K562 (cell line): ENCODE measurements around the gene CCSER1. TPM values are rescaled to one million over a fixed set of nuclear protein-coding genes. Genes with fewer than 3 reads are reported as not detected.

Source experiments
- ATAC-seq: fragments of 200-7000 bp; cut with Tn5 transposase; 3 replicates; pipeline ENCODE4 v1.9.1; 2020; ENCODE audit warnings: moderate library complexity
- BruUV-seq: library from RNA; stranded (reverse); fragments of 400-500 nt; replicated peaks from 2 replicates; lab custom pipeline; 2021; lab: Mats Ljungman, UMichigan
- CTCF ChIA-PET: fragments of 300-600 bp; formaldehyde crosslinking; extraction: SDS; loops from one replicate; lab custom pipeline; 2021; ENCODE audit warnings: low intra/inter-chr PET ratio; lab: Yijun Ruan, JAX
- POLR2A ChIA-PET: fragments of 300-600, 350-650 bp; sonication (Branson Sonifier 250); formaldehyde crosslinking; extraction: SDS; loops from one replicate; lab custom pipeline; 2021; ENCODE audit warnings: antibody characterized with exemption, inconsistent platforms; lab: Yijun Ruan, JAX
- DNase-seq, 4 experiments: peaks; one replicate each; pipeline versions ENCODE4 v3.0.0 to v3.0.0-alpha.2; 2011 to 2018; ENCODE audit warnings: low spot score in 3 of 4, mixed read lengths in 3 of 4; ENCODE audit errors: extremely low read depth in 1 of 4
- FAIRE-seq: peaks from 2 replicates; lab custom pipeline; 2011; peaks lifted over from hg19 to GRCh38; lab: Jason Lieb, UNC
- H2AFZ ChIP-seq: 2 replicates; pipeline ENCODE4 v1.6.0; 2011; ENCODE audit warnings: low read depth, low read length, control low read depth, inconsistent platforms
- H3K27ac ChIP-seq: fragments of 200-600 bp; 3 replicates; pipeline ENCODE4 v1.8.0; 2011; ENCODE audit warnings: low read depth, mild to moderate bottlenecking, control low read depth, inconsistent platforms, low read length, moderate library complexity, mixed read lengths; ENCODE audit errors: extremely low read depth
- H3K27me3 ChIP-seq, 2 experiments: fragments of 300-600 bp in 1 of 2; 2 replicates in 1 of 2; 3 replicates in 1 of 2; pipeline versions ENCODE4 v1.6.0 to v1.8.0; 2011; ENCODE audit warnings: inconsistent platforms in 2 of 2, low read length in 2 of 2, mild to moderate bottlenecking in 1 of 2, mixed read lengths in 1 of 2, moderate library complexity in 1 of 2; ENCODE audit not compliant: control insufficient read depth in 2 of 2, insufficient read depth in 2 of 2
- H3K36me3 ChIP-seq: fragments of 300-600 bp; 3 replicates; pipeline ENCODE4 v1.8.0; 2011; ENCODE audit warnings: mild to moderate bottlenecking, low read length, inconsistent platforms; ENCODE audit not compliant: control insufficient read depth, insufficient read depth
- H3K4me1 ChIP-seq, 2 experiments: fragments of 200-600 bp in 1 of 2; replicated peaks in 1 of 2; 2 replicates in 1 of 2; 3 replicates in 1 of 2; pipeline versions ENCODE4 v1.5.1 to v1.8.0; 2011; ENCODE audit warnings: inconsistent platforms in 2 of 2, low read length in 2 of 2, mild to moderate bottlenecking in 1 of 2, mixed read lengths in 1 of 2, moderate library complexity in 1 of 2; ENCODE audit not compliant: control insufficient read depth in 2 of 2, insufficient read depth in 2 of 2
- H3K4me2 ChIP-seq: 2 replicates; pipeline ENCODE4 v1.6.1; 2011; ENCODE audit warnings: low read length, control low read depth, inconsistent platforms, mixed read lengths; ENCODE audit not compliant: insufficient read depth
- H3K4me3 ChIP-seq: fragments of 200-600 bp; sonication (generic), shearing (Covaris generic); 2 replicates; pipeline ENCODE4 v1.5.1; 2016; ENCODE audit warnings: control low read depth, inconsistent platforms
- H3K79me2 ChIP-seq: fragments of 200-600 bp; 3 replicates; pipeline ENCODE4 v1.8.0; 2011; ENCODE audit warnings: low read length, inconsistent platforms; ENCODE audit not compliant: control insufficient read depth, insufficient read depth
- H3K9ac ChIP-seq, 2 experiments: 2 replicates each; pipeline versions ENCODE4 v1.6.0 to v1.6.1; 2011; ENCODE audit warnings: low read depth in 2 of 2, low read length in 2 of 2, control low read depth in 1 of 2, inconsistent platforms in 1 of 2, mild to moderate bottlenecking in 1 of 2, mixed read lengths in 1 of 2; ENCODE audit not compliant: insufficient read depth in 1 of 2
- H3K9me1 ChIP-seq: one replicate; pipeline ENCODE4 v1.6.0; 2011; ENCODE audit warnings: inconsistent platforms, mild to moderate bottlenecking, low read length, moderate library complexity; ENCODE audit not compliant: control insufficient read depth, insufficient read depth
- H3K9me3 ChIP-seq: replicated peaks from 2 replicates; pipeline ENCODE4 v1.5.1; 2011; ENCODE audit warnings: low read depth, low read length, inconsistent platforms; ENCODE audit not compliant: control insufficient read depth, insufficient read depth
- H4K20me1 ChIP-seq: replicated peaks from 2 replicates; pipeline ENCODE4 v1.6.1; 2011; ENCODE audit warnings: low read length, inconsistent platforms, mixed read lengths; ENCODE audit not compliant: control insufficient read depth, insufficient read depth
- CBFB ChIP-seq: sonication (generic); formaldehyde crosslinking; IDR thresholded peaks from 2 replicates; pipeline ENCODE4 v1.4.0; 2020; ENCODE audit warnings: mild to moderate bottlenecking, missing genetic modification reagents
- EP300 ChIP-seq: IDR thresholded peaks from 2 replicates; pipeline ENCODE4 v1.6.1; 2012; ENCODE audit warnings: low read length, improper control_type of control experiment
- ESRRA ChIP-seq: fragments of 450-650 bp; IDR thresholded peaks from 2 replicates; pipeline ENCODE4 v1.6.1; 2014; ENCODE audit warnings: low read depth, mild to moderate bottlenecking, moderate library complexity, borderline replicate concordance
- GTF2B ChIP-seq: IDR thresholded peaks from 2 replicates; pipeline ENCODE4 v1.6.1; 2011; ENCODE audit not compliant: insufficient read length; ENCODE audit errors: extremely low read depth
- HMBOX1 ChIP-seq: sonication (generic); IDR thresholded peaks from 2 replicates; pipeline ENCODE4 v1.6.1; 2016
- L3MBTL2 ChIP-seq: fragments of 450-650 bp; IDR thresholded peaks from 2 replicates; pipeline ENCODE4 v1.6.1; 2016; ENCODE audit warnings: mild to moderate bottlenecking, moderate library complexity
- LCOR ChIP-seq: sonication (generic); formaldehyde crosslinking; IDR thresholded peaks from 2 replicates; pipeline ENCODE4 v1.8.0; 2022; ENCODE audit warnings: mild to moderate bottlenecking, missing genetic modification reagents
- MLX ChIP-seq, 2 experiments: fragments of 450-650 bp in 1 of 2; sonication (generic) in 1 of 2; formaldehyde crosslinking; conservative IDR thresholded peaks; 2 replicates each; pipeline versions ENCODE4 v1.4.0 to v1.8.1; 2020 to 2022; ENCODE audit warnings: mild to moderate bottlenecking in 1 of 2, missing genetic modification reagents in 1 of 2
- NCOA6 ChIP-seq: fragments of 450-650 bp; IDR thresholded peaks from 2 replicates; pipeline ENCODE4 v1.6.1; 2017; ENCODE audit warnings: mild to moderate bottlenecking
- RFX7 ChIP-seq: fragments of 250-450 bp; sonication (Bioruptor Pico); IDR thresholded peaks from 2 replicates; pipeline ENCODE4 v1.5.1; 2021; ENCODE audit warnings: mild to moderate bottlenecking
- SETDB1 ChIP-seq: IDR thresholded peaks from one replicate; pipeline ENCODE4 v1.6.1; 2012; ENCODE audit warnings: low read length, control low read depth, inconsistent platforms
- SP1 ChIP-seq: sonication (generic); formaldehyde crosslinking; IDR thresholded peaks from 2 replicates; pipeline ENCODE4 v1.8.1; 2022; ENCODE audit warnings: mild to moderate bottlenecking, missing genetic modification reagents
- ZBTB43 ChIP-seq: sonication (generic); formaldehyde crosslinking; IDR thresholded peaks from 2 replicates; pipeline ENCODE4 v1.8.0; 2023; ENCODE audit warnings: mild to moderate bottlenecking, missing genetic modification reagents
- ZNF561 ChIP-seq: fragments of 450-650 bp; formaldehyde crosslinking; conservative IDR thresholded peaks from 2 replicates; pipeline ENCODE4 v1.4.0; 2020; ENCODE audit warnings: mild to moderate bottlenecking, moderate library complexity
- WGBS: fragments of 100-300 bp; shearing (Covaris generic); methylation state at CpG from one replicate; pipeline ENCODE4 v1.1.6; 2016; ENCODE audit warnings: low coverage, mixed read lengths; ENCODE audit not compliant: insufficient coverage; ENCODE audit errors: missing lambda C conversion rate; 5-methylcytosine and 5-hydroxymethylcytosine counted together
- in situ Hi-C: fragments of 300-500 bp; cut with MboI; formaldehyde crosslinking; loops from 4 replicates; pipeline ENCODE4 v1.15.0; 2018; ENCODE audit warnings: inconsistent platforms, mixed read lengths
- intact Hi-C: fragments of 100-400 bp; cut with micrococcal nuclease; formaldehyde crosslinking; loops from 2 replicates; pipeline ENCODE4 v1.14.2; 2022
- polyA plus RNA-seq, 8 experiments: library from polyadenylated mRNA; depleted of rRNA in 4 of 8; stranded (reverse) in 5 of 8; unstranded in 3 of 8; fragments of >200 nt; fragmentation: Nextera tagmentation in 2 of 8; fragmentation: Illumina TruSeq in 1 of 8; extraction: Ambion mirVana in 2 of 8; extraction: Trizol in 1 of 8; gene quantifications; 2 replicates each; pipeline versions ENCODE4 v1.2.1 to v1.2.3, GENCODE V29; 2011 to 2014; ENCODE audit warnings: inconsistent platforms in 1 of 8, missing spikeins in 1 of 8
- total RNA-seq, 7 experiments: library from RNA; depleted of rRNA in 6 of 7; stranded (reverse); fragments of >200 nt in 6 of 7; fragmentation: Illumina TruSeq in 2 of 7; extraction: Trizol in 2 of 7; gene quantifications; 2 replicates each; pipeline versions ENCODE4 v1.2.1 to v1.2.3, GENCODE V29; 2011 to 2021; ENCODE audit warnings: low replicate concordance in 1 of 7

CCSER1 gene
- total and polyA plus RNA-seq, 9 of the 15 experiments (the other 6 are each of a cell fraction or from before 2014, with no cell fraction given): not detected

- TF ChIP-seq ZBTB43 (CRISPR knock-in tag): no peak
- no peak for TF ChIP-seq SP1 (CRISPR knock-in tag)
- TF ChIP-seq ESRRA: no peak
- no peak for TF ChIP-seq CBFB (CRISPR knock-in tag)
- no peak for TF ChIP-seq RFX7 (CRISPR knock-in tag)
- TF ChIP-seq HMBOX1: no peak
These were observed 671.8 kb downstream of the CCSER1 start (continued) for GRCh38 chr4:90798948-90799347.

- no peaks in the 10 kb centered on the region for H3K4me1 ChIP-seq
- BruUV-seq: no TSS peak
- H3K36me3 ChIP-seq: no peaks in the 10 kb centered on the region
- ATAC-seq (no peak), FAIRE-seq (no peak), DNase-seq (no peak)
- ChIA-PET CTCF (no interaction called here), POLR2A (no interaction called here)
- intact Hi-C loops (no loop called here), in situ Hi-C loops (no loop called here)
- no peaks in the 10 kb centered on the region for H3K27me3 ChIP-seq
- H3K79me2 ChIP-seq: no peaks in the 10 kb centered on the region
- WGBS: 0% methylated on average over 4 of the region's 4 CpGs
- no peak overlapping the region for H3K9ac ChIP-seq
- H3K4me3 ChIP-seq: no peak overlapping the region
- no peaks in the 10 kb centered on the region for H3K9me3 ChIP-seq
- no peaks in the 10 kb centered on the region for H4K20me1 ChIP-seq
- no peak overlapping the region for H2AFZ ChIP-seq
- no peaks in the 10 kb centered on the region for H3K9me1 ChIP-seq
- no peak overlapping the region for H3K4me2 ChIP-seq
- TF ChIP-seq GTF2B (no peak), NCOA6 (no peak), SETDB1 (no peak), L3MBTL2 (no peak), MLX (CRISPR knock-in tag; conservative IDR thresholded peaks at IDR 0.05) (no peak), EP300 (no peak), LCOR (CRISPR knock-in tag) (no peak), ZNF561 (CRISPR knock-in tag) (no peak)
- no peak overlapping the region for H3K27ac ChIP-seq
These were observed 672.7 kb downstream of the CCSER1 start for GRCh38 chr4:90799895-90800294.
